Lung (tissue), 12 donors: ENCODE results near the gene TEX22. TPM values are rescaled to one million over a fixed set of nuclear protein-coding genes. Genes with fewer than 3 reads are reported as not detected.

Experiments used
- ATAC-seq: fragments of 200-7000 bp; cut with Tn5 transposase; one replicate; pipeline ENCODE4 v1.9.1; 2020; ENCODE audit warnings: moderate number of reproducible peaks; ENCODE audit not compliant: insufficient read depth, low FRiP score
- DNase-seq, 3 donors: peaks; one replicate each; pipeline ENCODE4 v3.0.0-alpha.2; 2013 to 2017
- H3K27ac ChIP-seq, 2 donors: one replicate each; pipeline ENCODE4 v1.5.1; 2013; ENCODE audit warnings: mild to moderate bottlenecking in 2 of 2, moderate library complexity in 2 of 2, control low read depth in 1 of 2, inconsistent platforms in 1 of 2, low read depth in 1 of 2, low read length in 1 of 2
- H3K27me3 ChIP-seq, 3 donors: one replicate each; pipeline ENCODE4 v1.5.1; 2013; ENCODE audit warnings: low read length in 2 of 3; ENCODE audit not compliant: control insufficient read depth in 3 of 3, insufficient read depth in 3 of 3
- H3K36me3 ChIP-seq, 4 donors: one replicate each; pipeline ENCODE4 v1.5.1; 2013; ENCODE audit warnings: low read length in 4 of 4, mild to moderate bottlenecking in 1 of 4, moderate library complexity in 1 of 4; ENCODE audit not compliant: control insufficient read depth in 4 of 4, insufficient read depth in 4 of 4
- H3K4me1 ChIP-seq, 5 donors: one replicate each; pipeline ENCODE4 v1.5.1; 2013; ENCODE audit warnings: low read length in 5 of 5, mild to moderate bottlenecking in 2 of 5, moderate library complexity in 1 of 5; ENCODE audit not compliant: control insufficient read depth in 5 of 5, insufficient read depth in 5 of 5
- H3K4me3 ChIP-seq: one replicate; pipeline ENCODE4 v1.5.1; 2013; ENCODE audit warnings: mild to moderate bottlenecking, control low read depth, moderate library complexity
- H3K9ac ChIP-seq, 2 donors: one replicate each; pipeline ENCODE4 v1.5.1; 2013; ENCODE audit warnings: low read length in 2 of 2, control low read depth in 1 of 2; ENCODE audit not compliant: insufficient read depth in 1 of 2
- H3K9me3 ChIP-seq, 4 donors: one replicate each; pipeline ENCODE4 v1.5.1; 2013; ENCODE audit warnings: low read length in 3 of 4, mild to moderate bottlenecking in 1 of 4, moderate library complexity in 1 of 4; ENCODE audit not compliant: control insufficient read depth in 4 of 4, insufficient read depth in 3 of 4
- WGBS, 2 donors: extraction: QIAGEN DNeasy Blood & Tissue Kit; methylation state at CpG; one replicate each; pipeline ENCODE4 v1.1.7; 2013; 5-methylcytosine and 5-hydroxymethylcytosine counted together
- polyA plus RNA-seq, 2 donors: library from polyadenylated mRNA; stranded (reverse); fragments of 200-250 nt; gene quantifications; one replicate each; pipeline ENCODE4 v1.2.1, GENCODE V29; 2013
- total RNA-seq, 2 donors: library from RNA; depleted of rRNA in 1 of 2; stranded (reverse); fragments of >200 nt in 1 of 2; gene quantifications; one replicate each; pipeline ENCODE4 v1.2.1, GENCODE V29; 2014 to 2021
- TF ChIP-seq, protein P1 (sequence below): IDR thresholded peaks from 2 replicates; pipeline ENCODE4 v1.5.1; 2012; ENCODE audit warnings: mild to moderate bottlenecking; ENCODE audit errors: control extremely low read depth, extremely low read depth
- donor health status: control.
- donor health status: control.
- donor health status: Bipolar disorder and iron deficiency.
- donor health status: healthy.
- donor health status: DM: yes; HTN: yes; CAD: no.

The TEX22 gene
- total and polyA plus RNA-seq, 4 donors = 0.17 to 2.1 (median 0.29) TPM

- Histone ChIP-seq H3K27me3 (no peaks in the 10 kb centered on the region), H3K9me3 (no peaks in the 10 kb centered on the region), H3K36me3 (peaks cover 0 to 21% (median 0%) of the 10 kb centered on the region in 4 donors), H3K9ac (no peak overlapping the region), H3K27ac (no peak overlapping the region), H3K4me1 (no peaks in the 10 kb centered on the region), H3K4me3 (no peak overlapping the region)
- DNase-seq (no peak), ATAC-seq (no peak)
- TF ChIP-seq, protein P1, sequence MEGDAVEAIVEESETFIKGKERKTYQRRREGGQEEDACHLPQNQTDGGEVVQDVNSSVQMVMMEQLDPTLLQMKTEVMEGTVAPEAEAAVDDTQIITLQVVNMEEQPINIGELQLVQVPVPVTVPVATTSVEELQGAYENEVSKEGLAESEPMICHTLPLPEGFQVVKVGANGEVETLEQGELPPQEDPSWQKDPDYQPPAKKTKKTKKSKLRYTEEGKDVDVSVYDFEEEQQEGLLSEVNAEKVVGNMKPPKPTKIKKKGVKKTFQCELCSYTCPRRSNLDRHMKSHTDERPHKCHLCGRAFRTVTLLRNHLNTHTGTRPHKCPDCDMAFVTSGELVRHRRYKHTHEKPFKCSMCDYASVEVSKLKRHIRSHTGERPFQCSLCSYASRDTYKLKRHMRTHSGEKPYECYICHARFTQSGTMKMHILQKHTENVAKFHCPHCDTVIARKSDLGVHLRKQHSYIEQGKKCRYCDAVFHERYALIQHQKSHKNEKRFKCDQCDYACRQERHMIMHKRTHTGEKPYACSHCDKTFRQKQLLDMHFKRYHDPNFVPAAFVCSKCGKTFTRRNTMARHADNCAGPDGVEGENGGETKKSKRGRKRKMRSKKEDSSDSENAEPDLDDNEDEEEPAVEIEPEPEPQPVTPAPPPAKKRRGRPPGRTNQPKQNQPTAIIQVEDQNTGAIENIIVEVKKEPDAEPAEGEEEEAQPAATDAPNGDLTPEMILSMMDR = no peak
- 87 to 92% methylated on average over 30 to 31 of the region's 31 CpGs for WGBS, 2 donors
Observed at GRCh38 chr14:105436891-105437722, 38.8 kb downstream of the TEX22 start.

- H3K4me1 ChIP-seq = no peaks in the 10 kb centered on the region
- 94 to 95% methylated on average over 16 to 18 of the region's 18 CpGs for WGBS, 2 donors
Observed at GRCh38 chr14:105437723-105438500, 39.6 kb downstream of the TEX22 start.

DNA sequence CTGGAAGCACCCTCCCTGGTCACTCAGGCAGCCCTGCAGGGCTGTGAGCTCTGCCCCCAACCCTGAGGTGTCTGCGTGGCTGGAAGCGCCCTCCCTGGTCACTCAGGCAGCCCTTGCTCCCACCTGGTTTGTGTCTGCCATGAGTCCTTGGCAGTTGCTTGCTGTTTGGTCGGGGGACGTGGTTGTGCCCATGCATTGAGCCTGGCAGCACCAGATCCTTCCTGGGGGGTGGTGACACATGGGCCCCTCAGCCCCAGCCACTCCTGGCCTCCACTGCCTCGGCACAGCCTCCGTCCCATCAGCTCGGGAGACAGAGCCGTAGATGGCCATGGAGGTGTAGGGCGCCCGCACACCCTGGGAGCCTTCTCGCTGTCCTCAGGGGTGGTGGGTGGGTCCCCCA lies 40.8 kb downstream of the TEX22 start:
- Histone ChIP-seq H3K27me3 (no peaks in the 10 kb centered on the region), H3K27ac (no peak overlapping the region), H3K4me1 (no peaks in the 10 kb centered on the region), H3K9ac (no peak overlapping the region), H3K4me3 (no peak overlapping the region), H3K36me3 (peaks cover 0 to 31% (median 5%) of the 10 kb centered on the region in 4 donors), H3K9me3 (no peaks in the 10 kb centered on the region)
- WGBS, 2 donors = 93 to 97% methylated on average over 11 of the region's 11 CpGs
- DNase-seq = no peak
- TF ChIP-seq, protein P1 = no peak
- ATAC-seq = no peak

More at GRCh38 chr14:105437723-105438500, 39.6 kb downstream of the TEX22 start:
- ATAC-seq = no peak
- TF ChIP-seq, protein P1 = no peak
- Histone ChIP-seq H3K27ac (no peak overlapping the region), H3K36me3 (peaks cover 0 to 29% (median 2%) of the 10 kb centered on the region in 4 donors), H3K9ac (no peak overlapping the region), H3K9me3 (no peaks in the 10 kb centered on the region), H3K27me3 (no peaks in the 10 kb centered on the region), H3K4me3 (no peak overlapping the region)
- DNase-seq = no peak
